Smooth muscle cell (in vitro differentiated cells): Measurements from ENCODE around the gene RIC8B. TPM values are rescaled to one million over a fixed set of nuclear protein-coding genes. Genes with fewer than 3 reads are reported as not detected.

Source experiments
- DNase-seq: peaks from one replicate; lab custom pipeline; 2025; ENCODE audit not compliant: unreplicated experiment; lab: John Stamatoyannopoulos, UW
- H2AFZ ChIP-seq: fragments of 200-600 bp; sonication (generic); 2 replicates; pipeline ENCODE4 v1.6.0; 2016; ENCODE audit warnings: antibody characterized with exemption, low read depth, mild to moderate bottlenecking
- H3F3A ChIP-seq: fragments of 200-600 bp; sonication (generic); 2 replicates; pipeline ENCODE4 v1.6.0; 2017; ENCODE audit warnings: antibody characterized with exemption, low read depth
- H3K27ac ChIP-seq: fragments of 200-600 bp; sonication (generic); 2 replicates; pipeline ENCODE4 v1.5.1; 2016; ENCODE audit warnings: low read depth, mild to moderate bottlenecking
- H3K27me3 ChIP-seq: fragments of 200-600 bp; sonication (generic); 2 replicates; pipeline ENCODE4 v1.6.1; 2016; ENCODE audit warnings: low read depth, mild to moderate bottlenecking
- H3K36me3 ChIP-seq: fragments of 200-600 bp; sonication (generic); 2 replicates; pipeline ENCODE4 v1.5.1; 2016; ENCODE audit warnings: low read depth
- H3K4me1 ChIP-seq: fragments of 200-600 bp; sonication (generic); 2 replicates; pipeline ENCODE4 v1.5.1; 2016; ENCODE audit warnings: low read depth
- H3K4me2 ChIP-seq: fragments of 200-600 bp; sonication (generic); 2 replicates; pipeline ENCODE4 v1.6.0; 2016; ENCODE audit warnings: mild to moderate bottlenecking
- H3K4me3 ChIP-seq: fragments of 200-600 bp; sonication (generic); 2 replicates; pipeline ENCODE4 v1.5.1; 2016; ENCODE audit warnings: mild to moderate bottlenecking
- H3K79me2 ChIP-seq: fragments of 200-600 bp; sonication (generic); 2 replicates; pipeline ENCODE4 v1.6.0; 2016; ENCODE audit warnings: low read depth, mild to moderate bottlenecking
- H3K9ac ChIP-seq: fragments of 200-600 bp; sonication (generic); 2 replicates; pipeline ENCODE4 v1.6.0; 2016; ENCODE audit warnings: low read depth
- H3K9me3 ChIP-seq: fragments of 200-600 bp; sonication (generic); replicated peaks from 2 replicates; pipeline ENCODE4 v1.5.1; 2016; ENCODE audit warnings: low read depth
- H4K20me1 ChIP-seq: fragments of 200-600 bp; sonication (generic); 2 replicates; pipeline ENCODE4 v1.6.0; 2016; ENCODE audit warnings: low read depth
- WGBS: methylation state at CpG from one replicate; pipeline ENCODE4 v1.1.7; 2016; ENCODE audit warnings: low lambda C conversion rate; 5-methylcytosine and 5-hydroxymethylcytosine counted together
- polyA plus RNA-seq: library from polyadenylated mRNA; unstranded; fragments of >200 nt; fragmentation: Nextera tagmentation; extraction: Ambion mirVana; gene quantifications from 2 replicates; pipeline ENCODE4 v1.2.1, GENCODE V29; 2016
- total RNA-seq: library from RNA; depleted of rRNA; stranded (reverse); fragments of >200 nt; gene quantifications from 2 replicates; pipeline ENCODE4 v1.2.3, GENCODE V29; 2014
- TF ChIP-seq, protein P1 (sequence below): fragments of 200-600 bp; sonication (generic); IDR thresholded peaks from 2 replicates; pipeline ENCODE4 v1.5.1; 2017; ENCODE audit warnings: borderline replicate concordance, mild to moderate bottlenecking, antibody characterized with exemption; ENCODE audit not compliant: insufficient read depth, poor library complexity, severe bottlenecking

RIC8B gene
- total and polyA plus RNA-seq, 2 experiments from 2014 or later: 7.3 to 11.7 TPM

DNA sequence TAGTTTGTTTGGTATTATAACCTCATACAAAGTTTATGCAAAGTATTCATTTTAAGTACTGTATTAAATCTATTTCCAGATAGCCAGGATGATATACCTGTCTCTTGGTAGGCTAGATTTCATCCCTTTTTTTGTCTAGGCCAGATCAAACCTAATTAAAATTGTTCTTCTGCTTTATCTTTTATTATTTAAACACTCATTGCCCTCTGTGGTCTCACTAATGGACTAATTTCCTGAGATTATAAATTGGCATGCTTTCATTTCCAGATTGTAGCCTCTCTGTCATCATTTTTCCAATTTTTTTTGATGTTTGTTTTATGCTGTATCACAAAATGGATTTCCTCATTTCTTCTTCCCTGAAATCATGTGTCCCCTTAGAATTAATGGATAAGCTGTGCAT is 95.6 kb downstream of the RIC8B start:
- no peak overlapping the region for H2AFZ ChIP-seq
- TF ChIP-seq, protein P1, sequence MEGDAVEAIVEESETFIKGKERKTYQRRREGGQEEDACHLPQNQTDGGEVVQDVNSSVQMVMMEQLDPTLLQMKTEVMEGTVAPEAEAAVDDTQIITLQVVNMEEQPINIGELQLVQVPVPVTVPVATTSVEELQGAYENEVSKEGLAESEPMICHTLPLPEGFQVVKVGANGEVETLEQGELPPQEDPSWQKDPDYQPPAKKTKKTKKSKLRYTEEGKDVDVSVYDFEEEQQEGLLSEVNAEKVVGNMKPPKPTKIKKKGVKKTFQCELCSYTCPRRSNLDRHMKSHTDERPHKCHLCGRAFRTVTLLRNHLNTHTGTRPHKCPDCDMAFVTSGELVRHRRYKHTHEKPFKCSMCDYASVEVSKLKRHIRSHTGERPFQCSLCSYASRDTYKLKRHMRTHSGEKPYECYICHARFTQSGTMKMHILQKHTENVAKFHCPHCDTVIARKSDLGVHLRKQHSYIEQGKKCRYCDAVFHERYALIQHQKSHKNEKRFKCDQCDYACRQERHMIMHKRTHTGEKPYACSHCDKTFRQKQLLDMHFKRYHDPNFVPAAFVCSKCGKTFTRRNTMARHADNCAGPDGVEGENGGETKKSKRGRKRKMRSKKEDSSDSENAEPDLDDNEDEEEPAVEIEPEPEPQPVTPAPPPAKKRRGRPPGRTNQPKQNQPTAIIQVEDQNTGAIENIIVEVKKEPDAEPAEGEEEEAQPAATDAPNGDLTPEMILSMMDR: no peak
- no peak overlapping the region for H3K27ac ChIP-seq
- no peaks in the 10 kb centered on the region for H3K27me3 ChIP-seq
- no peaks in the 10 kb centered on the region for H3K9me3 ChIP-seq
- no peak overlapping the region for H3K9ac ChIP-seq
- H3K4me3 ChIP-seq: no peak overlapping the region
- no peak overlapping the region for H3K4me2 ChIP-seq
- peaks cover 15% of the 10 kb centered on the region for H3K4me1 ChIP-seq
- H3K79me2 ChIP-seq: no peaks in the 10 kb centered on the region
- DNase-seq: no peak
- H3F3A ChIP-seq: no peaks in the 10 kb centered on the region
- peaks cover 13% of the 10 kb centered on the region for H4K20me1 ChIP-seq
- H3K36me3 ChIP-seq: no peaks in the 10 kb centered on the region

DNA sequence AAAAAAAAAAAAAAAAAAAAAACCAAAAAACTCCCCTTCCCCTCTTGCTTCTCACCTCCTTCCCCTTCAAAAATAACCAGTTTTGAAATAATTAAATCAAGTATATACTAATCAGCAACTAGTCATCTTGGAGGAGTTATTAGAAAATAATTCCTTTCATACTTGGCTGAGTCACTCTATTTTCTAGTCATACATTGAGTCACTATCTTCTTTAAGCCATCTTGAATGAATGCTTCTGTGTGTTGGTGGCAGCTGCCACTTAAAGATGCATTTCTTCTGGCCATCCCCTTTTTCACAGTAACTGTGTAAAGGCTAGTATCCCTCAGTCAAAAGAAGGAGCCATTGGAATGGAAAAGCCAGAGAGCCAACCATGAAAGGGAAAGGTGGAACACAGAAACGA is 97.0 kb downstream of the RIC8B start:
- Histone ChIP-seq H3K9ac (no peak overlapping the region), H3K4me2 (no peak overlapping the region), H2AFZ (no peak overlapping the region), H3K36me3 (no peaks in the 10 kb centered on the region), H3K79me2 (no peaks in the 10 kb centered on the region), H4K20me1 (peaks cover 8% of the 10 kb centered on the region), H3F3A (no peaks in the 10 kb centered on the region), H3K9me3 (no peaks in the 10 kb centered on the region), H3K4me3 (no peak overlapping the region), H3K27me3 (no peaks in the 10 kb centered on the region), H3K27ac (no peak overlapping the region), H3K4me1 (peaks cover 16% of the 10 kb centered on the region)
- TF ChIP-seq, protein P1: no peak
- no peak for DNase-seq
- WGBS: 91% methylated on average over 1 of the region's 1 CpG

DNA sequence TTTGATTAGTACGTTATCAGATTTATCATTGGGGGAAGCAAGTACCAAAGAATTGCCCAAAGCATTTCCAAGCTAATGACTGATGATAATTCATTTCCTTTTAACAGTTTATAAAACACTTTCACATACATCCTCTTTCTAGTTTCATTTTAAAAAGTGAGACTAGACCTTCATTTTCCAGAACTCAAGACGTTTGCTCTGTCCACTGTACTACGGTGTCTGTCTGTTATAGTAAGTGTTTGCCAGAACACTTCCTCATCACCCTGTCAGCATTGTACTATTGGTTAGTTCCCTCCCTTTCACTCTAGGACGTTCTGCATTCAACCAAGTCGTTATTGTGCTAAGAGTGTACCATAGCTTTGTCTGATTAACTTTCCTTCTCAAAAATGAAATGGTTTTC is 99.5 kb downstream of the RIC8B start:
- Histone ChIP-seq H3K36me3 (no peaks in the 10 kb centered on the region), H4K20me1 (no peaks in the 10 kb centered on the region), H2AFZ (no peak overlapping the region), H3F3A (no peaks in the 10 kb centered on the region), H3K4me1 (peaks cover 16% of the 10 kb centered on the region), H3K9ac (no peak overlapping the region), H3K4me2 (no peak overlapping the region), H3K4me3 (no peak overlapping the region), H3K79me2 (no peaks in the 10 kb centered on the region), H3K27me3 (no peaks in the 10 kb centered on the region), H3K9me3 (no peaks in the 10 kb centered on the region), H3K27ac (no peak overlapping the region)
- 94% methylated on average over 5 of the region's 5 CpGs for WGBS
- TF ChIP-seq, protein P1: no peak
- no peak for DNase-seq

DNA sequence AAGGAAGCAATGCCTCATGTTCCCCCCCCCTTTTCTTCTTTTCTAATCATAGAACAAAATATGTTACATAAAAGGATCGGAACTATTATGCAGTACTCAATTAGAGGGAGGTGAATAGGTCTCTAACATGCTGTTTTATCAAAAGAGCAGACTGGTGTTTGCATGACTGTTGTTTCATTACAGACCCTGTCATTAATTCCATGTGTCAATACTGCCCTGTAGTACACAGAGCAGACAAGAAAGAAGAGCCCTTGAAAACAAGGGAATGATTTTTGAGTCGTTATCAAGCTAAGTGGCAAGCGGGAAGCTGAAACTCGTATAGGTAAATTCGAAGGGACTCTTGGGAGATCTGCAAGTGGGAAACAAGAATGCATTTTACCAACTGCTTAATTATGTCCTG is 104.3 kb downstream of the RIC8B start:
- Histone ChIP-seq H3K4me2 (no peak overlapping the region), H3K9me3 (no peaks in the 10 kb centered on the region), H3K27ac (no peak overlapping the region), H3K36me3 (peaks cover 6% of the 10 kb centered on the region), H4K20me1 (no peaks in the 10 kb centered on the region), H3F3A (no peaks in the 10 kb centered on the region), H3K4me3 (no peak overlapping the region), H3K9ac (no peak overlapping the region), H3K79me2 (no peaks in the 10 kb centered on the region), H3K4me1 (peaks cover 7% of the 10 kb centered on the region), H3K27me3 (no peaks in the 10 kb centered on the region), H2AFZ (no peak overlapping the region)
- TF ChIP-seq, protein P1: no peak
- no peak for DNase-seq
- 91% methylated on average over 5 of the region's 5 CpGs for WGBS
